ENCODE results near the gene CRABP2.

Gene CRABP2

DNA sequence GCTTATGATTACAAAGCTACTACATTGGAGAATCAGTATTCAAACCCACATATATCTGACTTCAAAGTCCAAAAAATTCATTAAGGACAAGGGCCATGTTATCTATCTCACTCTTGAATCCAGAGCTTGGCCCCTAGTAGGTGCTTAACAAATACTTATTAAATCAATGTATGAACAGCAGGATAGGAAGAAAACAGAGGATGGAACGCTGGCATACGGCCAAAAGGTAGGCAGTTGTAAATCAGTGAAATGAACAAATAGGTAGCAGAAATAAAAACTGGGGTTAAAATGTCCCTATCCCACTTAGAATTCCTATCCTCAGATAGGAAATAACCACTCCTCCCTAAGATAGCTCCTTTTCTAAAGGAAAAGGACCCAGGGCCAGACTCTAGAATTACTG, 33.5 kb upstream of the CRABP2 start:
- Histone ChIP-seq H3K4me1 (peaks cover 21 to 41% (median 33%) of the 10 kb centered on the region in 10 experiments), H3K27me3 (no peaks in the 10 kb centered on the region), H3K9me3 (replicated peaks in 1 of 11) (no peaks in the 10 kb centered on the region), H3K27ac (no peak overlapping the region), H3K36me3 (peaks cover 57 to 79% (median 72%) of the 10 kb centered on the region in 11 experiments), H3K4me3 (no peak overlapping the region), H4K20me1 (peaks cover 0 to 12% (median 8%) of the 10 kb centered on the region in 11 experiments; a peak in 7 of 22 replicates), H3K9ac (no peak overlapping the region), H3K4me2 (no peak overlapping the region)
- TF ChIP-seq Cebpa-rat (IDR thresholded peaks at IDR 0.05), result no peak

GRCh38 chr1:156738407-156738806, 33.0 kb upstream of the CRABP2 start:
- no peak overlapping the region for H3K4me2 ChIP-seq
- H4K20me1 ChIP-seq, result peaks cover 0 to 7% (median 3%) of the 10 kb centered on the region in 11 experiments; a peak in 7 of 22 replicates
- peaks cover 21 to 36% (median 28%) of the 10 kb centered on the region in 10 experiments for H3K4me1 ChIP-seq
- TF ChIP-seq Cebpa-rat (IDR thresholded peaks at IDR 0.05), result no peak
- no peak overlapping the region for H3K27ac ChIP-seq
- H3K36me3 ChIP-seq, result peaks cover 57 to 79% (median 72%) of the 10 kb centered on the region in 11 experiments
- H3K27me3 ChIP-seq, result no peaks in the 10 kb centered on the region
- H3K4me3 ChIP-seq, result no peak overlapping the region
- H3K9ac ChIP-seq, result no peak overlapping the region
- H3K9me3 ChIP-seq (replicated peaks in 1 of 11), result no peaks in the 10 kb centered on the region

DNA sequence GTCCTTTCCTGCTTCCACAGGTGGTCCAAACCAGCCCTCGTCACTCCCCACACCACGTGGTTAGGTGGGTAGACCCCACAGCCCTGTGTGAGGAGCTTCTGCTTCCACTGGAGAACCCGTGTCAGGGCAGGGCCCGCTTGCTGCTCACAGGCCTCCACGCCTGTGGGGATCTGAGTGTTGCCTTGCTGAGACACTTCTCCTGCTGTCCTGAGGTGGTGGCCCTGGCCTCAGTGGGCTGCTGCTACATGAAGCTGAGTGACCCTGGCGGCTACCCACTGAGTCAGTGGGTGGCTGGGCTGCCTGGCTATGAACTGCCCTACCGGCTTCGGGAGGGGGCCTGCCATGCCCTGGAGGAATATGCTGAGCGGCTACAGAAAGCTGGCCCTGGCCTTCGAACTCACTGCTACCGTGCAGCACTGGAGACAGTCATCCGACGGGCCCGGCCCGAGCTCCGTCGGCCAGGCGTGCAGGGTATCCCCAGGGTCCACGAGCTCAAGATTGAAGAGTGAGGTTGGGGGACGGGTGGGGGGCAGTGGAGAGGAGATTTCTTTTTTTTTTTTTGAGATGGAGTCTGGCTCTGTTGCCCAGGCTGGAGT, 28.7 kb upstream of the CRABP2 start:
- H3K4me2 ChIP-seq, result no peak overlapping the region
- no peaks in the 10 kb centered on the region for H3K27me3 ChIP-seq
- H3K36me3 ChIP-seq, result peaks cover 54 to 76% (median 65%) of the 10 kb centered on the region in 11 experiments
- peaks cover 8 to 15% (median 10%) of the 10 kb centered on the region in 10 experiments for H3K4me1 ChIP-seq
- H3K4me3 ChIP-seq, result no peak overlapping the region
- no peaks in the 10 kb centered on the region for H3K9me3 ChIP-seq (replicated peaks in 1 of 11)
- TF ChIP-seq Cebpa-rat (IDR thresholded peaks at IDR 0.05), result no peak
- H4K20me1 ChIP-seq, result peaks cover 0 to 4% (median 0%) of the 10 kb centered on the region in 11 experiments; a peak in 2 of 22 replicates
- H3K9ac ChIP-seq, result peak overlapping the region in 3 of 11 experiments; percentile 1 to 33 (median 13); a peak in 2 of 22 replicates
- H3K27ac ChIP-seq, result no peak overlapping the region

DNA sequence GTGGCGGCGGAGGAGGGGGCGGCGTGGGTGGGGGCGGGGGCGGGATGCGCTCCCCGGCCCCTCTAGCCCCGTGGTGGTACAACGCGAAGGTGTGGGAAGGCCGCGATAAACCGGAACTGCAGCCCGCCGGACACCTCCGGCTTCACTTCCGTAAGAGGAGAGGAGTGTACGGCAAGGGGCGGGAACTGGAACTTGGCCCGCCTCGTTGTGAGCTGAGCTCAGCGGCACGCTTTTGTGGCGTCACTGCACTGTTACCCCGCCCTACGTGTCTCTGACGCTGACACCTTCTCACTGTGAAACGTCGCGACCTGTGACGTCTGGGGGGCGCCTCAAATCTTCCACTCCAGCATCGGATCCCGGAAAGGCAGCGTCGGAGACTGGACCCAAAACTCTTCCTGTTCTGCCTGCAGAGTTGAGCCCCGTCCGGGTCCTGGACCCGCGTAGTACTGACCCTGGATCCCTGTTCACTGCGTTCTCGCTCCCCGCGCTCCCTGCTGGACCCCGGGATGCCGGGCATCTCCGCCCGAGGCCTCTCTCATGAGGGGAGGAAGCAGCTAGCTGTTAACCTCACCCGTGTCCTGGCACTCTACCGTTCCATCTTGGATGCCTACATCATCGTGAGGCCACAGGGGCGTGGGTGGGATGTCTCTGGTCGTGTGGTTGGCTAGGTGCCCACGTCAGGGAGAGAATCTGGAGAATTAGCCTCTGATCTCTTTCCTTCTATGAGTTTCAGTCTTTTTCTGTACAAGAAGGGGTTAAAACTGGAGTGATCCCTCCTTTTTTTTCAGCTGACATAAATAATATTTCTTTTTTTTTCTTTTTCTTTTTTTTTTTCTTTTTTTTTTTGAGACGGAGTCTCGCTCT, 23.4 kb upstream of the CRABP2 start, which contains the start of gene ISG20L2:
Gene ISG20L2, minus strand, starts transcription at position 168 of the 864 bp plus-strand sequence. CDS start 1,114 bp downstream, outside the sequence.
- TF ChIP-seq Cebpa-rat (IDR thresholded peaks at IDR 0.05), result no peak
- Histone ChIP-seq H3K9ac (peak within 1 kb of the TSS; percentile 80 to 91 (median 86)), H3K4me2 (peak within 1 kb of the TSS; percentile 94 to 100 (median 97)), H3K4me1 (peaks cover 34 to 52% (median 46%) of the 10 kb centered on the region in 10 experiments), H3K27ac (peak within 1 kb of the TSS; percentile 65 to 87 (median 85)), H3K36me3 (peaks cover 26 to 56% (median 37%) of the 10 kb centered on the region in 11 experiments), H3K27me3 (no peaks in the 10 kb centered on the region), H4K20me1 (peaks cover 30 to 43% (median 37%) of the 10 kb centered on the region in 11 experiments), H3K4me3 (peak within 1 kb of the TSS; percentile 66 to 98 (median 84)), H3K9me3 (replicated peaks in 1 of 11) (no peaks in the 10 kb centered on the region)

DNA sequence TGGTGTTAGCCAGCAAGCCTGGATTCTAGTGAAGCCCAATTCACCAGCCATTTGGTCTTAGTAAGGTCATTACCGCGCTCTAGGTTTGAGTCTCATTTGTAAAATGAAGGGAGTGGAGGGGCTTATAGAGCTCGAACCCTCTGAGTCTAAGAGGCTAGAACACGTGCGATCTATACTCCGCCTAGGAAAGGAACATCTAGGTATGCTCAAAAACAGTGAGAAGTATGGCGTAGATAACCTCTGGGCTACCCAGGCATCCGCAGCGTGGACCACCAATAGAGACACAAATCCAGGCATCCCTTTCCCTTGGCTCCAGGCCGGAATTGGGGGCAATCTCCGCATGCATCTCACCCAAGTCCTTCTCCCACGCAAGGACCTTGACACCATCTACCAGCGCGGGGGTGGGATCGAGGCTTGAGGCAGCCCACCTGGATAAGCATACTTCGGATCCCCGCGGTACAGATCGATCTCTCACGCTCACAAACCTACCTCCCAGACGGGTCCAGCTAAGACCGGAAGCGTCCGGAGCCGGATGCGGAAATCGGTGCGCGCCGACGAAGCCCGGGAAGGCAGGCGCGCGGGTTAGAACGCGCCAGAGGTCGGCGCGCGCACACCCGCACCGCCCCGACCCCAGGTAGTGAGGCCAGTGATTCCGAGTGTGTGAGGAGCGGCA, 22.7 kb upstream of the CRABP2 start, which contains the start of gene METTL25B:
Gene METTL25B, plus strand, starts transcription at position 544 of the 673 bp plus-strand sequence. CDS start 636 bp downstream, outside the sequence.
- peaks cover 38 to 50% (median 45%) of the 10 kb centered on the region in 11 experiments for H4K20me1 ChIP-seq
- H3K36me3 ChIP-seq, result peaks cover 27 to 56% (median 37%) of the 10 kb centered on the region in 11 experiments
- TF ChIP-seq Cebpa-rat (IDR thresholded peaks at IDR 0.05), result no peak
- H3K4me3 ChIP-seq, result peak within 1 kb of the TSS; percentile 66 to 98 (median 84)
- H3K9me3 ChIP-seq (replicated peaks in 1 of 11), result no peaks in the 10 kb centered on the region
- H3K27ac ChIP-seq, result peak within 1 kb of the TSS; percentile 65 to 87 (median 85)
- H3K4me2 ChIP-seq, result peak within 1 kb of the TSS; percentile 94 to 100 (median 97)
- peak within 1 kb of the TSS; percentile 80 to 91 (median 86) for H3K9ac ChIP-seq
- H3K4me1 ChIP-seq, result peaks cover 34 to 52% (median 47%) of the 10 kb centered on the region in 10 experiments
- no peaks in the 10 kb centered on the region for H3K27me3 ChIP-seq

DNA sequence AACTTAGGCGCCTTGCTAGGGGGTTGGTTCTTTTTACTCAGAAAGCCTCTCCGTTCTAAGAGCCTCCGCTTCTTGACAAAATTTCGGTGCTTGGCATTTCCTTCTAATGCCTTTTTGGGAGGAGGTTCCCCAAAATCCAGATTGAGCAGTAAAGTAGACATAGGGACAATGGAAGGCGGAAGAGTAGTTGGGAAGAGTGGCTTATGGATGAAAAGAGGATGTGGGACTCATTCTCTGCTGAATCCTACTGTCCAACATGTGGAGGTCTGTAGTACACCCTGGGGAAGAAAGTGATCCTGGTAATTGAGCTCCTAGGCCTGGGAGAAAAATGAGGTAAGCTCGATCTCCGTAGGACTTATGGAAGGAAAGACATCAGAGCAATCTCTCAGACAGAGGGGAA, 22.1 kb upstream of the CRABP2 start:
- H3K9ac ChIP-seq, result peak overlapping the region; percentile 80 to 91 (median 86)
- H3K4me3 ChIP-seq, result peak overlapping the region; percentile 66 to 98 (median 84)
- TF ChIP-seq Cebpa-rat (IDR thresholded peaks at IDR 0.05), result no peak
- H3K27me3 ChIP-seq, result no peaks in the 10 kb centered on the region
- peak overlapping the region; percentile 65 to 87 (median 85); a peak in 21 of 22 replicates for H3K27ac ChIP-seq
- H3K4me1 ChIP-seq, result peaks cover 34 to 52% (median 47%) of the 10 kb centered on the region in 10 experiments
- H3K9me3 ChIP-seq (replicated peaks in 1 of 11), result no peaks in the 10 kb centered on the region
- peaks cover 30 to 56% (median 37%) of the 10 kb centered on the region in 11 experiments for H3K36me3 ChIP-seq
- H3K4me2 ChIP-seq, result peak overlapping the region; percentile 94 to 100 (median 97)
- peaks cover 42 to 56% (median 51%) of the 10 kb centered on the region in 11 experiments for H4K20me1 ChIP-seq

- Histone ChIP-seq H3K4me3 (peak overlapping the region; percentile 66 to 98 (median 84)), H3K4me1 (peaks cover 34 to 52% (median 47%) of the 10 kb centered on the region in 10 experiments), H3K27ac (peak overlapping the region in 7 of 11 experiments; percentile 24 to 86 (median 86); a peak in 6 of 22 replicates), H3K4me2 (peak overlapping the region; percentile 94 to 100 (median 97)), H3K27me3 (no peaks in the 10 kb centered on the region), H3K36me3 (peaks cover 37 to 56% (median 39%) of the 10 kb centered on the region in 11 experiments), H3K9ac (peak overlapping the region; percentile 80 to 91 (median 86)), H3K9me3 (replicated peaks in 1 of 11) (no peaks in the 10 kb centered on the region), H4K20me1 (peaks cover 46 to 62% (median 58%) of the 10 kb centered on the region in 11 experiments)
- TF ChIP-seq Cebpa-rat (IDR thresholded peaks at IDR 0.05), result no peak
Measured at GRCh38 chr1:156726549-156727226, 21.3 kb upstream of the CRABP2 start.
